HG02588 (cell line): ENCODE data around the gene RPTOR.

ENCODE experiments used
- ATAC-seq: cut with Tn5 transposase; IDR thresholded peaks from one replicate; pipeline ENCODE4 v1.9.1; 2021; ENCODE audit warnings: mild to moderate bottlenecking, moderate library complexity; ENCODE audit not compliant: unreplicated experiment

Gene RPTOR

DNA sequence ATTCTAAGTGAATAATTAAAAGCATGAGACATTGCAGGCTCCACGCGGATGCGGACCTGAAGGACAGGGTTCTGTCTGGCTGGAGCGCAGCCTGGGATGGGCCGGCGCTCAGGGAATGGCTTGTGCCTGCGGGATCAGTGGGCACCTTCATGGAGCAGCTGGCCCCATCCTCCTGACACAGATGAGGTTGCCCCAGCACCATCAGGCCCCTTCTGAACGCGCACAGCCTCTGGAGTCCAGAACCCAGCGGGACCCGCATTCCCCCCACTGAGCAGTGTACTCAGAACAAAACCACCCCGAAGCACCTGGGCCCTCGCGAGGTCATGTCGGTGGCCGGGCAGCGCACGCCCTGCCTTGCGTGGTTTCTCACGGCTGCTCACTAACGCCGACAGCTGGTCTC lies 376.5 kb downstream of the RPTOR start:
- ATAC-seq = no peak

DNA sequence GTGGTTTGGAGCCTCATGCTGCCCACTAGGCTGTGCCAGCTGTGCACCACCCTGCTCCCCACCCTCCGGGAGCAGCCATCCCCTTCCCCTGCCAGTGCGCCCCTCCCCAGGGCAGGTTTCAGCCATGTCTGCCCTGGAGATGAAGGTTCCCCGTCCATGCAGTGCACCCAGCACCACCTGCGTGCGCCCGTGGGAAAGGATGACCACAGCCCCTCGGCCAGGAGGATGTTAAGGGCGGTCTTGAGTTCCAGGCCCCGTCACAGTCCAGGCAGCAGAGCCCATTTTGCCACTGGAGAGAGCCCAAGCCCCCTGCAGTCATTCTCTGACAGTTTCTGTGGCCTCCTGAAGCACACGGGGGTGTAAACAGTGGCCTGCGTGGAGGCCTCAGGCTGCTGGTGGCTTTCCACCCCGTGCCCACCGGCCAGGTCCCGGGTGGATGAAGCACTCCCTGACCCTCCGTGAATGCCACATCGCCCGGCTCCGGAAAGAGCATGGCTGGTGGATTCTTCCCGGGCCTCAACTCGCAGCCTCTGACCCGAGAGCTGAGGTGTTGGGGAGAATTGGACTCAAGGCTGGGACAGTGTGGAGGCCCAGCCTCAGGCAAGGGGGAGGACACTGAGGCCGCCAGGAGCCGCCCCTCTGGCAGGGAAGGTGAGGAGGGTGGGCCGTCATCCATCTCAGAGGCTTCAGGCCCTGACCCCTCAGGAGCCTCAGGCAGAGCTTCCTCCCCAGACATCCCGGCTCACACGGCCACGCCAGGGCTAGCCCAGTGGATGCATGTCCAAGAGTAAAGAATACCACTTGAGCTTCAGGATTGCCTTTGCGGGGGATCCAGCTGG lies 377.3 kb downstream of the RPTOR start:
- ATAC-seq = no peak

DNA sequence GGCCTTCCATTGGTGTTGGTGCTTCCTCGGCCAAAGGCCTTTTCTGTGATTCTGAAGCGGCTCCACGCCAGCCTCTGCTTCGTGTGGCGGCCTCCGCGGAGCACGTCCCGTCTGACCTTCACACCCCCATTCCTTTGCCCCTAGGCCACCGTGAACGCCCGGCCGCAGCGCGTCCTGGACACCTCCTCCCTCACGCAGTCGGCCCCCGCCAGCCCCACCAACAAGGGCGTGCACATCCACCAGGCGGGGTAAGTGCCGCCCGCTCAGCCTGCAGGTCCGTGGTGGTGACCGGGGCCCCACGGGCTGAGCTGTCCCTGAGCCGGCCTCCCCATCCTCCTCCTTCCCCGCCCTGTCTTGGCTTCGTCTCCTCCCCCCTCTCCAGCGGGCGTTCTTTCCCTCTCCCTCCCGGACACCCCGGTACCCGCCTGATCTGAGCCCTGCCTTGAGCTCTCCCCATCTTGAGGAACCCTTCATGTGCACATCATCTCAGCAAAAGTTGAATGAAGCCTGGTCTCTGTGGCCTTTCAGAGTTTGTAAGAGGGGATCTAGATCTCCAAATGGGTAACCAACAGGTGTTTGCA lies 378.0 kb downstream of the RPTOR start:
- ATAC-seq = no peak

DNA sequence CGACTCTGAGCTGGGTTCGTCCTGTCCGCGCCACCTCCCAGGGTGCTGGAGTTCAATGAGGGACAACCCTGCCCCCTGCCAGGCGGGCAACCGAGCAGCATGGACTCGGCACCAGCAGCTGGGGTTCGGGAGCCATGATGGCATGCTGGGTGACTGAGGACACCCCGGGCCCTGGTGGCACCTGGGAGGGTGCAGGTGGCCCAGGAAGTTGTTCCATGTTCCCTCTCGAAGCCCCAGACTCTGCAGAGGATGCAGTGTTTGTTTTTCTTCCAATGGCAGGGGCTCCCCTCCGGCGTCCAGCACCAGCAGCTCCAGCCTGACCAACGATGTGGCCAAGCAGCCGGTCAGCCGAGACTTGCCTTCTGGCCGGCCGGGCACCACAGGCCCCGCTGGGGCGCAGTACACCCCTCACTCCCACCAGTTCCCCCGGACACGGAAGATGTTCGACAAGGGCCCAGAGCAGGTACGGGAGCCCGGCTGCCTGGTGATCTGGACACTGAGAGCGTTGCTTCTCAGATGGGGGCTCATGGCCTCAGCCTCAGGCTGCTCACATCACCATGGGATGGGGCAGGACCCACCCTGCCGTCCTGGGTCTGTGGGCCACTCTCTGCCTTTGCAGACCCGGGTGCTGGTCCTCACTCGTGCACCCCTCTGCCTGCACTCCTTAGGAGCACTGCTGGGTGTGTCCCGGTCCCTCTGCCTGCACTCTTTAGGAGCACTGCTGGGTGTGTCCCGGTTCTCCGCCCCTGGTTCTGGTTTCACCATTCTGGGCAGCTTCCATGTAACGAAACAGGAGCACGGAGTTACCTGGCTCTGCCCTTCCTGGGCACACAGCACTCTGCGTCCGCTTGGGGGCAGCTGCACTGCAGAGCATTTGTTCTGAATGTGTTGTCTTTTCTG lies 378.8 kb downstream of the RPTOR start:
- no peak for ATAC-seq

DNA sequence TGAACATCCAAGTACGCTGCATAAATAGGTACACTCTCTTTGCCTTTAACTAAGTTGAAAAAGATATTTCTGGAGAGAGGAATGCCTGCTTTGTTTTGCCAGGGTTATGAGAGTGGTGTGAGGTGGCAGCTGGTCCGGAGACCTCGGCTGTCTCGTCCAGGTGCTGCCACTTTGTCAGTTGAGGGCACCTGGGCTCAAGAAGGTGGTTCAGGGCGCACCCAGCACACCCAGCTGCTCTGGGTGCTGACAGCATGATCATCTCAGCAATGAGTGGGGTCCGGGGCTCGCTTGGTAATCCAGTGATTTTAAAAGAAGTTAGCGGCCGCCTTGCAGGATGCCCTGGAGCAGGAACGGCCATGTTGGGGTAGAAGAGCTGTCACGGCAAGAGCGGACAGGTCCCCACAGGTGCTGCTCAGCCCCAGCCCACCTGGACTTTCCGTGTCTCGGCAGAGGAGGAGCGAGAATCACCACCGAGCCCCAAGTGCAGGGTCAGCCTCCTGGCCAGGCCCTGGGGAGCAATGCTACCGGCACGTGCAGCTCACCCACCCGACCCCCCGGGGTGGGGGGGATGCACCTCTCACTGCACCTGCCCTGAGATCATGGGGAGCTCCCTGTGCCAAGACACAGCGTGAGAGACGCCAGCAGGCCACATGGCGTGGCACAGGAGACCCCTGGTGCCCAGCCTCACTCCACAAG lies 379.6 kb downstream of the RPTOR start:
- ATAC-seq = no peak

DNA sequence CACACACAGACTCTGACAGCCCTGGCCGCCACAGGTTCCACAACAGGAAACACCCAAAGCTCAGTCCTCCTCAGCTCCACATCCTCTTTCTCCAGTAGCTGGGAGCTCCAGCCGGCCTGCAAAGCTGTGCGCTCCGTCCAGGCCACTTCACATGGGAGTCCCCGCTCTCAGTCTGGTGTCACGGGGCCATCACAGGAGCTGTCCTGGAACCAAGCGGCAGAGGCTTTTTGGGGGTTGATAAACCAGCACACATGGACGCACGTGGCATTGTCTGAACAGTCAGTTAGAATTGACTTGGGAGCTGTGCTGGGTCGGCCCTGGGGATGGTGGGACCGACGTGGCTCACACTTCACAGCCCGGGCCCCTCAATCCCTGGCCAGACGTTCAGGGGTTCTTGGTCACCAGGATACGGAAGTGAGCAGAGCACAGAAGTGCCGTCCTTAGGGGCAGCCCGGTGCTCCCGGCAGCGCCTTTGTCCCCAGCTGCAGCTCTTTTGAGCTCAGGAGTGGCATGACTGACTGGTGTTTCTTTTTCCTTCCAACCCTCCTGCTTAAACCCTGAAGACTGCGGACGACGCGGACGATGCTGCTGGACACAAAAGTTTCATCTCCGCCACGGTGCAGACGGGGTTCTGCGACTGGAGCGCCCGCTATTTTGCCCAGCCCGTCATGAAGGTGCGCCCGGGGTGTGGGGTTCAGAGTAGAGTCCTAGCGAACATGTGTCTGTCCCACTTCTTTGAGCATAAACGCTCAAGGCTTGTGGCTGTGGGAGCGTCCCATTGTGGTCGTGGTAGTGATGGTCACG lies 380.4 kb downstream of the RPTOR start:
- no peak for ATAC-seq

DNA sequence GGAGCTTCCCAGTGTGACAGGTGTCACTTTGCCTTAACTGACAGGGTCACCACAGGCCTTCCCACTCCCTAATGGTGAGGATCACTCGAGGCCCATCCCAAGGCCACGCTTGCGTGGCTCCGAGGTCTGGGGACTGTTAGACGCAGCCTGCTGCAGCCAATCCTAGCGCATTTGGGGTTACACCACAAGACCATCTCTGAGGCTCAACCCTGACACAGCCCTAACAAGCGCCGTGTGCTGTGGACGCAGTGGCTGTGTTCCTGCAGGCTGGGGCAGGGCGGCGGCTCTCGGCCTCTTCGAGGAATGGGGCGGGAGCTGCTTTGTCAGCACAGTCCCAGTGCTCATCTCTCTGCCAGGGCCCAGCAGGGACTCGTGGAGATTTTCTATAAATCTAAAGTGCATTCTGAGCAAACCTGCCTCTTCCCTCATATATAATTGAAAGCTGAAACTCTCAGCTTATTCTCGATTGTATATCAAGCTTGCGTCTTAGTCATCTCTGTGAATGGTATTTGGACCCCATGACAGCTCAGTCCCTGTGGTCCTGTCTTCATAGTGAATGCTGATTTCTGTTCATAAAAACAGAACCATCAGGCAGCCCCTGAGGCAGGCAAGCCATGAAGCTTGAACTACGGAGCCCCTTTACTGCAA lies 381.2 kb downstream of the RPTOR start:
- ATAC-seq = no peak

DNA sequence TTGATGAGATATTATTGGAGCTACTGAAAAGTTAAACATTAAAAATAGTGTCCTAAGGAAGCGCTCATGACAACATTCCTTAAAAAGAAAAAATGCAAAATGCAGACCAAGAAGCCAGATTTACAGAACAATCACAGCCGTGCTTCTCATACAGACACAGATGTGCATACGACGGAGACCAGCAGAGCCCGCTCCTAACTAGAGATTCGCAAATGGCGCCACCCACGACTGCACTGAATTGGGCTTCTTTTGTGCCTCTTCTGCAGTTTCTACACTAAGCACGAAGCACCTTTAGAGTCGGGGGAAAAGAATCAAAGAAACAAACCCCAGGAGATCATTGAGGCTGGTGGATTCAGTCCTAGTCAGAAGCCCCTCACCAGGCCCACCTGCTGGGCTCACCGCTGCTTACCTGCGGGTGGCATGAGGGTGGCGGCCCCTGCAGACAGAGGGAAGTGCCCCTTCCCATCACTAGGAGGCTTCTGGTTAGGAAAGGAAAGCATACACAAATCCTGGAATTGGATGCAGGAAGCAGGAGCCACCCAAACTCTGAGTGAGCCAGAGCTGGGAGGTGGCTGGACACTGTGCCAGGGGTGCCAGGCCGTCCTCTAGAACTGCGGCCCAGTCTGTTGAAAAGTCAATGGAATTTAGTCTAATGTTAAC lies 382.1 kb downstream of the RPTOR start:
- ATAC-seq = no peak

DNA sequence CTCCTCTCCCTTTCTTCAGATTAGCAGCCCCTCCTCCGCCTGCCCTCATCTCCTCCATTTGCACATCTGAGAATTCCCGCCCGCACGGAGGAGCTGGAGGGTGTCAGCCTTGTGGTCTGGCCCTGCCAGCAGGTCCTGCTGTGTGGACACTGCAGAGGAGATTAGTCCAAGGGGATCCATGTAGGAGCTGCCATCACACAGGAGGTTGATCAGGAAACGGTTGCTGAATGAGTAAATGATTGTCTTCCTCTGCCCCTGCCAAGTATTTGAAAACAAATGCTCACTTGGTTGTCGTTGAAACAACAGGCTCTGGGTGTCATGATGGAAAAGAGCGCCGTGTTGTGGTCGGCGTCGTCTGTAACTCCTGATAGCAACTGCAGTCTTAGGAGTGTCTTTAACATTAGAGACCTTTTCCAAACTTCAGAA lies 383.2 kb downstream of the RPTOR start:
- ATAC-seq = no peak

DNA sequence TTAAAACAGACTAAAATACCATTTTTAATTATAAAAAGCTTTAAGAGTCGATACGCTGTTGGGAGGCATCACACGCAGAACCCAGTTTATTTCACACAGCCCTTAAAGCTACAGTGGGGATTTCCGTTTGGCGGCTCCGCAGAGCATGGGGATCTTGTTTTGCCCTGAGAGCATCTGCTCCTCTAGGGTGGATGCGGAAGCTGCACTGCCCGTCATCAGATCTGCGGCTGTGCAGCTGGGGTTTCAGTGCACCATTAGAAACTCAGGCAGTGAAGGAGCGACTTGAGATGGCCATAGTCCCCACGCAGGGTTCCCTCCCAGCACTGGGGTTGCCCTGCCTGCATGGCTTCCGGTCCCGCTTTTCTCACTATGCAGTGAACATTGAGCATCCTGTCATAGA lies 384.8 kb downstream of the RPTOR start:
- ATAC-seq = no peak

DNA sequence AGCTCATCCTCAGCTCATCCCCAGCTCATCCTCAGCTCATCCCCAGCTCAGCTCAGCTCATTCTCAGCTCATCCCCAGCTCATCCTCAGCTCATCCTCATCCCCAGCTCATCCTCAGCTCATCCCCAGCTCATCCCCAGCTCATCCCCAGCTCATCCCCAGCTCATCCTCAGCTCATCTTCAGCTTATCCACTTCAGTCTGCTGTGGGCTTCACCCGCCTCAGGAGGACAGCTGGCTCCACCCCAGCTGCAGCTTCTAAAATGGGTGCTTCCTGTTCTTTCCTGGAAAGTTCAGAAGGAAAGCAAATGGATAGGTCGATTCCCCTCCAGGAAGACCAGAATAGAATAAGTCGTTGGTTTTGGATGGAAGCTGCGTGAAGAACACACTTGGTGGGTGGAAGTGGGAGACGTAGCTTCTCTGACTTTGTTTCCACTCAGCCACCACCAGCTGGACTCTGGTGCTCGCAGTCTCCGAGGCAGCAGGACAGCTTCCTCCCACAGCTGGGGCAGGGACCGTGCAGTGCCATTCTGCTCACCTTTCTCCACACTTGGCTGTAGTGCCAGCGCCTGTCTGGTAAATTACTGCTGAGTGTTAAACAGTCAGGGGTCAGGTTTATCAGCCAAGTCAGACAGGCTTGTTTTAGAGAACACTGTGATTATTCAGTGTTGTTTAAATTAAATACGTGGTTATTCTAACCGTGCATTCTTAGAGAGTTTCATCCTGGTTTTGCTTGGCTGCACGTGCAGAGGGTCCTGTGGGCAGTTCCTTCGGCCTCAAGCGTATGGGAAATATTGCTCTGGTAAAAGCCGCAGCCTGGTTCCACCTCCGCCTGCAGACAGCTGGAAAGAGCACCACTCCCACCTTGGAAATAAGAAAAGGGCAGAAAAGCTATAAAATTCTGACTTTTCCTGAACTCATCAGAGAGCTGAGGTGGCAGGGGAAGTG lies 386.0 kb downstream of the RPTOR start:
- ATAC-seq = no peak

DNA sequence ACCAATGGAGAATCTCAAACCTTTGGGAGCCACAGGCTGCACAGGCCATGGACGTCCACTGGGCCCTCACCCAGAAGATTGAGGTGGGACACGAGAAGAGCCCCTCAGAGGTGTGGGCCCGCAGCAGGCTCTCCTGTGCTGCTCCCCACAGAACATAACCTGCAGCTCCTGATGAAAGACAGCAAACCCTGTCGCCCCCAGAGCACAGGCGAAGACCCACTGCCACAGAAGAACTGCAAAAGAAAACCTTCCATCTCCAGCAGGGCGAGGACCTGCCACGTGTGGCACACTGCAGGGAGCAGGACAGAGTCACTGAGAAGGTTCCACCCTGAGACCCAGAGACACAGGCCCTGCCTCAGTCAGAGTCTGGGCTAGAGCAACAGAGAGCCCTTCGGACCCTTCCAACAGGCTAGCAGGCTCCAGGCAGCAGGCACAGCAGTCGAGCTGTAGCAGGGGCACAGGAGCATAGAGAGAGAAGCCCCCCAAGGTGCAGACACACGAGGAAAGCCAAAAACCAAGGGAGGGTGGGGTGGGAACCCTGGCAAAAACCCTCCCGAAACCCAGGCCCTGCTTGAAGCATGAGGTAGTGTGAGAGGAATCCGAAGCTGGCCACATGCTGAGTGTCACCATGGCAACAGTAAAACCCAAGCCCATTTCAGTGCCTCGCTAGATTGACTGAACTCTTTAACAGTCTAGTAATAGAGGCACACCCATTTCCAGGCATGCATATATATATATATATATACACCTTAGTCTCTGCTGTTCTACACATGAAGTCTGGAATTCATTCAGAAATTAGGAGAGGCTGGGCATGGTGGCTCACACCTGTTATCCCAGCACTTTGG lies 387.0 kb downstream of the RPTOR start:
- no peak for ATAC-seq

DNA sequence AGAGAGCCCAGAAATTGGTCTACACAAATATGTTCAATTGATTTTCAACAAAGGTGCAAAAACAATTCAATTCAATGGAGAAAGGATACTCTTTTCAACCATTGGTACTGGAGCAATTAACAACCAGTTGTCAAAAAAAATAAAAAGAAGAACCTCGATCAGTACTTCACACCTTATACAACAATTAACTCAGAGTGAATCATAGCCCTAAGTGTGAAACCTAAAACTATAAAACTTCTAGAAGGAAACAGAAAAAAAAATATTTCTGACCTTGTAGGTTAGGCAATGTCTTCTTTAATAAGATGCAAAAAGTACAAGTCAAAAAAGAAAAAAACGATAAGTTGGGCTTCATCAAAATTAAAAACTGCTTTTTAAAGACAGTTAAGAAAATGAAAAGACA lies 390.9 kb downstream of the RPTOR start:
- ATAC-seq = no peak

DNA sequence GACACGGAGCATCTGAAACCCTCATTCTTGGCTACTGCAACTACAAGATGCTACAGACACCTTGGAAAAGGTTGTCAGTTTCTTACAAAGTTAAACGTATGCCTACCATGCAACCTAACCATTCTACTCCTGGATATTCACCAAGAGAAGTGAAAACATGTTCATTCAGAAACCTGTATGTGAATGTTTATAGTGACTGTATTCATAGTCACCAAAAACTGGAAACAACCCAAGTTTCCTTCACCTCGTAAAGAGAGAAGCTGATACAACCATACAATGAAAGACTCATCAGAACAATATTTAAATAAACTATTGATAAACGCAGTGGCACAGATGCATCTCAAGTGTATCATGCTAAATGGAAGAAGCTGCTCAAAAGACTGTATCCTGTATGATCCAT lies 391.6 kb downstream of the RPTOR start:
- no peak for ATAC-seq

DNA sequence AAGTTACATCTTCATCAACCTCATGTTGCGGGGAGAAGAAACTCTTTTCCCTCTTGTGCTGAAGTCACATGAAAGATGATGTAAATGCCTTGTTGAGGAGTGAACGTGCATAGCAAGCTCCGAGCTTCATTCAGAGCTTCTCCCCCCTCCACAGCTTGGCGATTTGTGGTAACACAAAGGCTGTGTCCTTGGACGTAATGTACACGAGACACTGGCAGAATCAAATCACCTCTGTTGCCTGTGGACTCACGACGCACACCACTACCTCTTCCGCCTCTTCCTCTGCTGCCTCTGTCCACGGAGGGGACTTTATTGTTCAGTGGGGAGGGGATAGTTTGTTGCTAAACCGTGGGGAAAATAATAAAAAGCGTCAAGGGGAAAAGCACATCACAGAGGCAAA lies 392.1 kb downstream of the RPTOR start:
- ATAC-seq = no peak

DNA sequence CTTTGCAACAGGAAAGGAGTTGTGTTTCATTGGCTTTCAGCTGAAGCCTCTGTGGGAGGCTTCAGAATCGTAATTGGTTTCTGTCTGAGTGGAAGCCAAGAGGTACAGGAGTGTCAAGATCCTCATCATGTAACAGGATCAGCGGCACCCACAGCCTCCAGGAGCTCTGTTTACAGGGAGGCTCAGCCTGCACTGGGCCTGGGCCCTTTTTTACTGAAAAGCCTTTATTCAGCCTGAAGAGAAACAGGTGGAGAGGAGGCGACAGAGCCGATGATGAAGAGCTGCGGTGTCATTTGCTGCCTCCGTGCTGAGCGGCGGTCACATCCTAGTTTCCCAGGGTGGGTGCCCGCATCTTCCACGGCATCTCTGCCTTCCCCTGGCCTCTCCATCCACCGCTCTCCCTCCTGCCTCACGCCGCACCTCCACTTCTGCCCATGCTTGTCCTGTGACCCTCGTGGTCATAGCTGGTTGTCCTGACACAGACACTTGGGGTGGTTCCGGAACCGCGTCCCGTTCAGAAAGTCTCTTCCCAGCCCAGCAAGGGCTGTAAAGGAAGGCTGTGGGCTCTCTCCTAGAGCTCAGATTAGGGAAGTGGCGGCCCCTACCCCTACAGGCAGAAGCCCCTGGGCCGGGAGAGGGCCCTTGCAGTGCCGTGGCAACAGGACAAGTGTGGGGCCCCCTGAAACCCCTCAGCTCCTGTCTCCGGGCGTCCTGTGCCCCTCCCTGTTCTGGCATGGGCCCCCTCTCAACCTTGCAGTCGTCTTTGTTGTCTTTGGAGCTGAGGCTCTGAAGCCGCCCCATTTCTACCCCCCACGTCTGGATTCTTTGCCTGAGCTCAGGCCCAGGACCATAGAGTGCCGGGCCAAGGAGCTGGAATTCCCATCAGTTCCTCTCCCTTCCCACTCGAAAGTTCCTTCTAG lies 393.1 kb downstream of the RPTOR start:
- ATAC-seq = no peak
